Pulmonary artery endothelial cell (primary cell): ENCODE data around the gene INSIG1. TPM values are rescaled to one million over a fixed set of nuclear protein-coding genes. Genes with fewer than 3 reads are reported as not detected.

Experiments
- DNase-seq: peaks from one replicate; pipeline ENCODE4 v3.0.0-alpha.2; 2011; ENCODE audit warnings: low read depth, low spot score
- total RNA-seq: library from RNA; depleted of rRNA; stranded (reverse); fragments of >200 nt; gene quantifications from 2 replicates; pipeline ENCODE4 v1.2.3, GENCODE V29; 2014

INSIG1 gene
- total RNA-seq, 1 donor from 2014 or later = 109 TPM

DNA sequence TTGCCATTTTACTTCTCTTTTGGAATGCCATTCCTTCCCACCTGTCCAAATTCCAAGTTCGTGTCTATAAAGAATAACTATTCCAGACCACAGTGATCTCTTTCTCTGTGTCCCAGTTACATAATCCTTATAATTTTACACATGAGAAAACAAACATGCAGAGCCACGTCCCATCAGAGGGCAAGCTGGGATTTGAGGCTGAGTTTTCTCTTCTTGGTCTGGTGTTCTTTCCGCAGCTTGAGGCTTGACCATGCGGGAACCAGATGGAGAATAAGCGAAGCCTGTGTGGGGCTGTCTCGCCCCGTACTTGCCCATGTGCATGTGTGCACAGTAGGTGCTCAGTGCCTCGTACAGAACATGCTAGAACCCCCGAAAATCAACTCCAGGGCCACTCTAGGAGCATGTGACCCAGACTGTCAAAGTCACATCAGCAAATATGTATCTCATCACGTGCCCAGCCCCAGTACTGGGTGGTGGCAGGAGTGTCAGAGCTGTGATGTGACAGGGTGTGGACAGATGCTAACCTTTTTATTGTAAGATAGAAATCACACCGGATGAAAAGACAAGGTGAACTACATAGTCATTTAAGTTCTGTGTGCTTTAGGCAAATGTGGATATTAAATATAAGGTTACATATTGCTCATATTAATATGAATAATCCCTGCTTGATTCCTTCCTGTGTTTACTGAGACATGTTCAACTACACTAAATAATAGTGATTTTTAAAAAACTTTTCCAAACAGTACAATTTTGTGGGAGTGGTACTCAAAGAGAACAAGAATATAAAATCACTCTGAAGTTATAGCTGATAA lies 3.2 kb downstream of the INSIG1 start:
- no peak for DNase-seq

DNA sequence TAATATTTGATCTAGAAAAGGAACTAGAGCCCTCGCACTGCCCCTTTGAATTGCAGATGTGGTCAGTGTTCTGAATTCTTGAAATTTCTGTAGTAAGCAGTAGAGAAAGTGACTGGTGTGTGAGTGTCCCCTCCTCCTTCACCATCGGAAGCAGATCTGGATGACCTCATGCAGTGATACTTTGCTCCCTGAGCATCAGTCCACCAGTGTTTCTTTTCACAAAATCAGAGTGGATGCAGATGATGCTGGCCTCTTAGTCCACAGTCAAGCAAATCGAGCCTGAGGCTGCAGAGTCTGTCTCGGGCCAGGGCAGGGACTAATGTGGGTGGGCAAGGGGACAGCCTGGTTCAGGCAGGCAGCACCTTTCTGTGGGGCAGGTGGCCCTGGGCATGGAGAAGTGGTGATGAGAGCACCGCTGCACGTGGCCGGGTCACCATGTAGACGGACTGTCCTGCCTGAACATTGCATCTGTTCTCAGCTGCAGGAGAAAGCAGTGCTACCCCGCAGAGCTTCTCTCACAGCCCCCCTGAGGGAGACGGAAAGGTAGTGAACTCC lies 5.4 kb downstream of the INSIG1 start:
- no peak for DNase-seq

DNA sequence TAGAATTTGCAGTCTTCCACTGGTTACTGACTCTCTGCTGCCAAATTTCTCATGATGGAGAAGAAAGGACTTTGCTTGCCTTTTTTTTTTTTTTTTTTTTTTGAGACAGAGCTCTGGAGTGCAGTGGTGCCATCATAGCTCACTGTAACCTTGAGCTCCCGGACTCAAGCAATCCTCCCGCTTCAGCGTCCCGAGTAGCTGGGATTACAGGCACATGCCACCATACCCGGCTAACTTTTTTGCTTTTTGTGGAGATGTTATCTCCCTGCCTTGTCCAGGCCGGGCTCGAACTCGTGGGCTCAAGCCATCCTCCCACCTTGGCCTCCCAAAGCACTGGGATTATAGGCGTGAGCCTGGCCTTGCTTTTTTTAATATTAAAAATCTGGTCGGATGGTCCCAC lies 6.2 kb downstream of the INSIG1 start:
- DNase-seq = no peak

DNA sequence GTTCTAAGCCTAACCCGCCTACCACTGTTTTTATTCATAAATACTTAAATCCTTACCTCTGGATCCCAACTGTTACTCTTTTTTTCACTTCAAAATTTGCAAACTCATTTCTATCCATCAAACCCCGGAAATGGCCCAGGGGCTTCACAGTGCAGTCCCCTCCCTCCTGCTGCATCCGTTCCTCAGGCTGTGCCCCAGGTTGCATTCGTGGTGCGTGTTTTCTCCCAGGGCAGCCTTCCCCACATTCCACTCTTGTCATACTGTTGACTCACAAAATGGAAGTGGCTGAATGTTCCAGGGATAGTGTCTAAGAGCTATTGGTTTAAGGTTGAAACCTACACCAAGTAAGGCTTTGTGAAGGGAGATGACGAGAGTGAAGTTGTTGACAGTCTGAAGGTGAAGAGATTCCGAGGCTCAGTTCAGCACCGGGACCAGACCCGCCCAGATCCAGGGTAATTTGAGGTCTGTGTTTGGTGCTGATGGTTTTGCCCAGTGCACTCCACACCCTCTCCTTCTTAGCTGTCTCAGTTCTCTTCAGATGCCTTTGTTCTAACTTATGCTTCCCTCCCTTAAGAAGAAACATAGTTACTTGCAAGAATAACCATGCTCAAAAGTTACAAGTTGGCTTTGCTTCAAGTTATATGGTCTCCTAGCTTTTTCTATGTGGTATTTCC lies 7.7 kb downstream of the INSIG1 start:
- DNase-seq = no peak

DNA sequence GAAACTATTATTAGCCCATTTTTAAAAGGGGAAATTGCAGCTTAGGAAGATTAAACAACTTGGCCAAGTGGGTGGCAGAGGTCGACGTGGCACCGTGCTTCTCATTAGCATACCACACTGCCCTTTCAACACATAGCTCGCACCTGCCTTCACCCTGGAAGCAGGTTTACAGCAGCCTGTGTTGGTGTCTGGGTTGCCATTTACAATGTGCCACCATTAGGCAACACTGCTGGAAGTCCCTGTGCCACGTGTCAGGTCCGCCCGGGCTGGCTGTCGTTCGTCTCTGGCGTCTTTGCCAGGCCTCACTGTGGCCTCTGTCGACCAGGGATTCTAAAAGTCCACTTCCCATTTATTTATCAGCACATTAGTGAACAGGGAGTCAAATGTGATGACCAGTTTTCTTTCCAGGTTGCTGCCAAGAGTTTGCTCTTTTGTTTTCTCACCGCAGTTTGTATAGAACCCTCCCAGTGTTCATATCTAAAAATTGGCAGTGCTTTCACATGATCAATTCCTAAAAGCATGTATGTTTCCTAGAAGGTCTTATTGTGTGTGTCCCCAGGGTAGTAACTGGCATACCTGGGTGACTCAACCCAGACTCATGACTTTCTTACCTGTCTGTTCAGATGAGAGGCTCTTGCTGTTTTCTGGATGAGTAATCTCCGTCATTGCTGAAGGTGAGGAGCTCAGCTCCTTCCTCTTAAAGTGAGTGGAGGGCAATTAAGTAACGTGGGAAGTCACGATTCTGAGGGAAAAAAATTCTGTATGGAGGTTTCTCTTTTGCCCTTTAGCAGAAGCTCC lies 9.2 kb downstream of the INSIG1 start:
- no peak for DNase-seq

DNA sequence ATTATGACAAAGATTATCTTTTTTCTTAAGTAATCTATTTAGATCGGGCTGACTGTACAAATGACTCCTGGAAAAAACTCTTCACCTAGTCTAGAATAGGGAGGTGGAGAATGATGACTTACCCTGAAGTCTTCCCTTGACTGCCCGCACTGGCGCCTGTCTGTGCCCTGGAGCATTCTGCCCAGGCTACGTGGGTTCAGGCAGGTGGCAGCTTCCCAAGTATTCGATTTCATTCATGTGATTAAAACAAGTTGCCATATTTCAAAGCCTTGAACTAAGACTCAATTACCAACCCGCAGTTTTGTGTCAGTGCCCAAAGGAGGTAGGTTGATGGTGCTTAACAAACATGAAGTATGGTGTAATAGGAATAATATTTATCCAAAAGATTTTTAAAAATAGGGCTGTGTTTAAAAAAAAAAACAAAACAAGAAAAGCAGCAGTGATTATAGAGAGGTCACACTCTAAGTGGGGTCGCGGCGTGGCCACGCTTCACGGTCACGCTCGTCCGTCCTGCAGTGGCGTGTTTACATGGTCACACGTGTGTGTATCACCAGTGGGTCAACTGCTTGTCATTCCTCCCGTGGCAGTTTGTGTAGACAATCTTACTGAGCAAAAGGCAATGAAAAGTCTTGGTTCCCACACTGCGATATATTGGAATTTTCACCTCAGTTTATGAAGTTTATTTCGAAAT lies 10.8 kb downstream of the INSIG1 start:
- DNase-seq = no peak

DNA sequence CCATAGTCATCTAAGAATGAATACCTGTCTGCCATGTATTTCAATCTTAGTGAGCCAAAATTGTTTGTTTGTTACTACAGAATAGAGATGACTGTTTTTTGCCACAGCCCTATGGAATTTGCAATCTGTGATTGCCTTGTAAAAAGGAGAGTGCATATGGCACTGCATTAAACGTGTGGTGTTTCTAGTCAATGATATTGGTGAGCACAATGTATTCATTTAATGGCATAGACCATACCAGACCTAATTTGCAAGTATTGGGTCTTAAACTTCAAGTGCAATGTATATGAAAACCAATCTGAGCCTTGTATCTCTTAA lies 11.3 kb downstream of the INSIG1 start:
- DNase-seq = no peak

DNA sequence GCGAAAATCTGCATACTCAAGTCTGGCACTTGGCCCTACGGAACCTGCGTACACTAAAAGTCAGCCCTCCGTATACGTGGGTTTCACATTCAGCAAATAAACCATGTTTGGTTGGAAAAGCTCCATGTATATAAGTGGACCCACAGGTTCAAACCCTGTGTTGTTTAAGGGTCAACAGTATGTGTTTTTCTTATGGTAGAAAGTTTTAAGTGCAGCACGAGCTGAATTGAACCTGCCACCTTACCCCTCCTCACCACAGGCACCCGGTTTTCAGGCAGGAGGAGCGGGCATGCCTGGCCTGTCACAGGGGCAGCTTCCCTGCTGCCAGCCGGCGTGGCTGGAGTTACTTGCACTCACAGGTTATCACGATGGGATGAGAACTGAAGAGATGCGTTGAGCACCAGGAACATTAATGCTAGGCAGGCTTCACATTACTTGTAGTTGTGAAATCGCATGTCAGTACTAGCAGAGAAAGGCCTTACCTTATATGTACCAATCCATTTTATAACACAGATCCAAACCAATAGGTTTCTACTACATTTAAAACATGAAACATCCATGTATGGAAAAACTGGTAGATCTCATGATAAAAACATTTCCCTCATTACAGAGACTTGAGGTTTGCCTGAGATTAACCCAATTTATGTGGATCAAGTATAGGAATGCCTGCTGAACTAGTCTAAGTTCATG lies 12.9 kb downstream of the INSIG1 start:
- no peak for DNase-seq

DNA sequence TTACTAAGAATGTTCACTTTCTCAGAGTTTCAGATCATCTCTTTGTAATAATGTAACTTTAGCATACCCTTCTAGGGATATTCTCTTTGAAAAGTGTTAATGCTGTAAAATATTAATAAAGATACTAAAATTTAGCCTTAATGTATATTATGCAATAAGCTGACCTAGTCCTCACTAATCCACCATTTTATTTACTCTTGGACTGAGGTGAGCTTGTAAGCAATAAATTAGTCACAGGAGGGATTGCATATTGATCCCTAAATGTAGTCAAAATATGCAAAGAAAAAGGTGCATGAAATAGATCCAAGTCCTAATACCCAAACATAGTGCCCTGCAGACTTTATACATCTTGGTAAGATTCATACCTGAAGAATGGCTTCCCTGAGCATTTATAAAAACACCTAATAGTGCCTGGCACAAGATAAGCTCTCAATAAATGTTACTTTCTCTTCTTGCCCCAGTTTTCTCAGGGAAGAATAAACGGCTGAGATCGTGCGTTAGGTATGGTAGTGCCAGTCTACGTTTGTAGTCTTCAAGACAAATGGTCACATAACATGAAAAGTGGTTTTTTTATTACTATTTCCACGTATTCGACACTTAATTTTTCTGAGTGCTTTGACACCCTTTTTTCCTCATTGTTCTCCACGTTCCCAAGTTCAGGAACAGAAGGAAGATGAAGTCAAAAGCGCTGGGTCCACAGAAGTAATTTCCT lies 14.3 kb downstream of the INSIG1 start:
- no peak for DNase-seq

DNA sequence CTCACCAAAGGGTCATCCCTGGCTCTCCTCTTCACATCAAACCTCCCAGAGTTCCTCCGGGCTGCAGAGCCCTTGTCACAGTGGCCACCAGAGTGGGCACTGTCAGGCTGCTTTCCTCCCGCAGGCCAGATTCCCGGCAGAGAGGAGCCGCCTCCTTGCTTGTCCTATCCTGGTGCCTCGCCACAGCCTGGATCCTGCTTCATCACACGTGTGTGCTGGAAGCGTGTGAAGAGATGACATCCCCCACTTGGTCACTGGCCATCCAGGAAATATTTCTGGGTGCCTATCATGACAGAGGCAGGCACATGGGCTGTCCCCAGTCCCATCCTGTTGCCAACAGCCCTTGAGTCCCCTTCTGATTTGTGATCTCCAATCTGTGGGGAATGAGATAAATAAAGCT lies 15.0 kb downstream of the INSIG1 start:
- DNase-seq = no peak

DNA sequence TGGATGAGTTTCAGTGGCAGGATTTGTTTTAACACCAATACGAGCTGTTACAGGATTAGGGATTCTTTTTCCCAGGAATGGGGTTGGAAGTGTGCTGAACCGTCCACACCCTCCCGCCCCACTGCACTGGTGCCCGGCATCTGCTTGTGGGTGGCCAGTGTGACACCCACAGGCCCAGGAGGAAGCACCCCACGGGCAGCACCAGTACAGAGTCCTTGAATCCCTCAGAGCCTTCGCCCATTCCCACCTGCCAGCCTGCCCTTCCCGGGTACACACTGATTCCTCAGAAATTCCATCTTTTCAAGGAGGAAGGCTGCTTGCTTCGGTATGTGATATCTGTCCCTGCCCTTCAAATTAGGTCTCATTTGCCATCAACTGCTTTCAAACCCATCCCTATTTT lies 15.4 kb downstream of the INSIG1 start:
- no peak for DNase-seq

DNA sequence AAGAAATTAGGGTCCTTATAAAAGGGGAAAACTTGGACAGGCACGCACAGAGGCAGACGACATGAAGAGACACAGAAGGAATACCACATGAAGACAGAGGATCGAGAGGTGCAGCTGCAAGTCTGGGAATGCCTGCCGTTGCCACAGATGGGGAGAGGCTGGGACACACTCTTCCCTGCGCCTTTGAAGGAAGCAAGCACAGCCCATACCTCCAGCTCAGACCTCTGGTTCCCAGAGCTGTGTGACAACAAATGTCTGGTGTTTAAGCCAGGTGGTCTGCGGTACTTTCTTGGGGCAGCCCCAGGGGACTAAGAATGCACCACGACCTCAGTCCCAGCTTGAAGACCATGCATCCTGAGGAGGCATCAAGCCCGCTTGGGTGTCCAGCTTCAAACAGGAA lies 18.3 kb downstream of the INSIG1 start:
- DNase-seq = no peak

DNA sequence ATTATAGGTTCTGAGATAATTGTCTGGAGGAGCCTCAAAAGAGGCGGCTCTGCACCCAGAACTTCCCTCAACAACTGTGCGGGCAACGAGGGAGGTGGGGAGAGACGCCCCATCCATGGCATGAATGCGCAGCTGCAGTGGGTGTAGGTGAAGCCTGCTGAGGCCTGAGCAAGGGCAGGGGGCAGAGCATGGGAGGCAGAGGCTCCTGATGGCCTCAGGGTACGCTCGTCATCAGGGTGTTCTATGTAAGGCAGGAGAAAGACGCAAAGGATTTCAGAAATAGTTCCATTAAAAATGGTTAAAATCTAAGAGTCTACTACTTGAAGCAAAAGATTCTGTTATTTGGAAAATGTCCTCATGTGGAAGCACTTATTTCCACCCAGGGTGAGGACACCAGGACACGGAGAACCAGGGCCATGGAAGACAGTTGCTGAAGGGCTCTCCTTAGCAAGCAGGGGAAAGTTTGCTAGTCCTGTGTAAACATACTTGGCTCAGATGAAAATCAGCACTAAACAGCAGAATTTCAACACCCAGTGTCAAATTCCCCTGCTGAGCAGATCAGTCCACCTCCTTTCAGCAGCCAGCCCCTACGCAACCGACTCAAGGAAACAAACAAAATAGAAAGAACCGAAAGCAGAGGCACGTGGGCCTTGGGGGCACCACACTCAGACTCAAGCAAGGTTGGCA lies 18.9 kb downstream of the INSIG1 start:
- no peak for DNase-seq

DNA sequence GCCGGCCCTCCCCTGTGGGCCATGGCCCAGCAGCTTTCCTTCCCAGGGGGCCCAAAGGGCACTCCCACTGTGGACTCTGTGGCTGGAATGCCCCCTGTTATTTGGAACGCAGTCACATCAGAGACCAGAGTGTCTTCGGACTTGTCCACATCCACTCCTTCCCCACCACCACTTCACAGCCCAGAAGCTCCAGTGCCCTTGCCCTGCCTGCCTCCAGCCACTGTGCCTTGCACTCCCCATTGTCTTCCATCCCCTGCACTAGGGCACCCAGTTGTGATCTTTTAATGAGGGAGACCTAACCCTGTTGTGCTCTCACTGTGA lies 19.4 kb downstream of the INSIG1 start:
- no peak for DNase-seq

DNA sequence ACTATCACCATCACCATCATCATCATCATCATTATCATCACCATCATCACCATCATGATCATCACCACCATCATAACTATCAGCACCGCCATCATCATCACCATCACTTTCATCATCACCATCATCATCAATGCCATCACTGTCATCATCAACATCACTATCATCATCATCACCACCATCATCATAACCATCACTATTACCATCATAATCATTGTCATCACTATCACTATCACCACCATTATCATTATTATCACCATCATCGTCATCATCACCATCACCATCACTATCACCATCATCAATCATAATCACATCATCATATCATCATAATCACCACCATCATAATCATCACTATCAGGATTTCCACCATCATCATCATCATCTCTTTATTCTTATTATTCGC lies 20.6 kb downstream of the INSIG1 start:
- no peak for DNase-seq

DNA sequence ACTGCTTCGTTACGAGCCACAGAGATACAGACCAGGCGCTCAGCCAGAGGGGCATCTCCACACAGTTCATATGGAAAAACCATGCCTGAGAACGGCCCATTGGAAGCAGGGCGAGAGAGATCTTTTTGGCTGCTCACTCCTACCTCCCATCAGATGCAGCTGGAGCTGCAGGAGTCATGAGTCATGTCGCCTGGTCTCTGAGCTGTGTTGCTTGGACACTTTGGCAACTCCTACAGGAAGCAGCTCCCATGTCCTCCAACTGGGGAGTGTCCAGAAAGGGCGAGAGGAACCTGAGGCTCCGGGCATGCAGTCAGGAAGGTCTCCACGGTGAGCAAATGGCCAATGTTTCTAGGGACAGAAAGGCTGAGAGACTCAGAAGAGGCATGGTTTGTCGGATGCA lies 24.9 kb downstream of the INSIG1 start:
- no peak for DNase-seq

DNA sequence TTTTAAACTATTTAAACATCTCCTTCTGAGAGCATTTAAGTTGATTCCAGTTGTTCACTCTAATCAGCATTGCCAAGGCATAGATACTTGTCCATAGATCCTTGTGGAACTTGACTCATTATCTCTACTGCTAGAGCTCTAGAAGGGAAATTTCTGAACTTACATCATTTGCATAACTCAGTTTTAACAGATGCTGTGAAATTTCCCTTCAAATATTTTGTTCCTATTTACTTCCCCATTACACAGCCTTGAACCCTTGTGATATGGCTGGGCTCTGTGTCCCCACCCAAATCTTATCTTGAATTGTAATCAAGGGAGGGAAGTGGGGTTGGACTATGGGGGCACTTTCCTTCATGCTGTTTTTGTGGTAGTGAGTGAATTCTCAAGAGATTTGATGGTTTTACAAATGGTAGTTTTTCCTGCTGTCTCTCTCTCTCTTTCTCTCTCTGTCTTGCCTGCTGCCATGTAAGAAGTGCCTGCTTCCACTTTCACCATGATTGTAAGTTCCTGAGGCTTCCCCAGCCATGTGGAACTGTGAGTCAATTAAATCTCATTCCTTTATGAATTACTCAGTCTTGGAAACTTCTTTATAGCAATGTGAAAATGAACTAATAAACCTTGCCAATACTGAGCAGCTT lies 25.4 kb downstream of the INSIG1 start:
- no peak for DNase-seq

DNA sequence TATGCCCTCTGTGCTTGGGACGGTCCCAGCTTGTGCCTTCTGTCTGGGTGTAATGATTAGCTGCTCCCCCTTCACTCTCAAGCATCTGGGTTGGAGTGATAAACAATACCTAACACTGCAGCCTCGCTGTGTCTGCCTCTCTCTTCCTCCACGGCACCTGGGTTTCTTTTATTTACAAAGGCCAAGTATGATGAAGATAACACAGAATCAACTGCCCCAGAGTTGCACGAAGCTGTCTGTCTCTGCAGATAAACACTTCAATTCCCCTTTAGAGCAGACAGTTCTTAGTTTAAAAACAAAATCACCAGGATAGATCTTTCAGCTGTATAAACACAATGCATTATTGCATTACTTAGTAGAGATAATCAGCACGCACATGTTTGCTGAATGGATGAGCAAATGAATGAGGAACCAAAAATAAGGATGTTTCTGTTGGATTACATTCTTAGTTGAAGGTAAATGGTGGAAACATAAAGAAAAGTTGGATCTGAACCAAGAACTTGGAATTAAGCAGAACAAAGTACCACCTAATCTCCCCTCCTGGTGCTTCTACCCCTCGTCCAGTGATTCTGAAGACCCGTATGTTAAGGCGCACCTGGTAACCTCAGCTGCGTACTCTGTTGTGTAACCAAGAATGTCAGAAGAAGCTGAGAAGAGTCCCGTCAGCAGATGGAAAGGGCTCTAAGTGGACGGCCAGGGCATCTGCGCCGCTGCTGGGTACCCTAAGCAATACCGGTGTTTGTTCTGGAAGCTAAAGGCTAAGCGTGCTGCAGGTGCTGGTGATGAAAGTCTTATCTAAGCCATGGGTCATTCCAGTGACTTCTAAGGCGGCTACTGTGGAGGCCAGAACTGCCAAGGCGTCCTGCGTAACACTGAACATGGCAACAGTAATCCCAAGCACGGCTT lies 26.6 kb downstream of the INSIG1 start:
- DNase-seq = no peak

DNA sequence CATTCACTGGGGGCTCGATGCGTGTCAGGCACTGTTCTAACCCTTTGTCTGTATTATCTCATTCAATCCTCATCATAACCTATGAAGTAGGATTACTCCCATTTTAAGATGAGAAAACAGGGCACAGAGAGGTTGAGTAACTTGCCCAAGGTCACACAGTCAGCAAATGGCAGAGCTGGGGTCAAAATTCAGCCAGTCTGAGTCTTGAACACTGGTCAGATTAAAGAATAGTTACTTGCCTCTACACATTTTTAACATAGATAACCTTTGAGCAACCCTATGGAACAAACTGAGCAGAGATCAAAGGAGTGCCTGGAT lies 27.2 kb downstream of the INSIG1 start:
- DNase-seq = no peak
